H1 (cell line): ENCODE measurements around the gene WDFY3. TPM values are rescaled to one million over a fixed set of nuclear protein-coding genes. Genes with fewer than 3 reads are reported as not detected.

ENCODE experiments used
- ASH2L ChIP-seq: fragments of 200-600, 300-600 bp; sonication (generic); IDR thresholded peaks from one replicate; pipeline ENCODE4 v1.7.1; 2017; ENCODE audit warnings: low read length
- ATF2 ChIP-seq: IDR thresholded peaks from 2 replicates; pipeline ENCODE4 v1.6.1; 2012; ENCODE audit warnings: low read length, inconsistent platforms
- CHD2 ChIP-seq: IDR thresholded peaks from 2 replicates; pipeline ENCODE4 v1.6.1; 2012; ENCODE audit warnings: low read length, improper control_type of control experiment
- CREB1 ChIP-seq: IDR thresholded peaks from 2 replicates; pipeline ENCODE4 v1.6.1; 2012; ENCODE audit warnings: inconsistent platforms
- HDAC2 ChIP-seq, 2 experiments: fragments of 300-600 bp in 1 of 2; sonication (generic) in 1 of 2; IDR thresholded peaks; 2 replicates each; pipeline ENCODE4 v1.6.1; 2011 to 2012; ENCODE audit warnings: low read depth in 2 of 2, low read length in 2 of 2, mild to moderate bottlenecking in 2 of 2, moderate library complexity in 2 of 2, borderline replicate concordance in 1 of 2, inconsistent platforms in 1 of 2
- HDAC6 ChIP-seq: IDR thresholded peaks from one replicate; pipeline ENCODE4 v1.7.1; 2012; ENCODE audit warnings: low read depth, mild to moderate bottlenecking, inconsistent platforms, low read length, moderate library complexity
- JUND ChIP-seq: IDR thresholded peaks from 2 replicates; pipeline ENCODE4 v1.6.1; 2011; ENCODE audit warnings: mild to moderate bottlenecking, improper control_type of control experiment, low read length
- POLR2A ChIP-seq, 2 experiments: IDR thresholded peaks; 1 replicate in 1 of 2; 2 replicates in 1 of 2; pipeline ENCODE4 v1.6.1; 2011; ENCODE audit warnings: low read depth in 2 of 2, low read length in 2 of 2, mild to moderate bottlenecking in 2 of 2; ENCODE audit errors: control extremely low read depth in 1 of 2
- RAD21 ChIP-seq, 2 experiments: IDR thresholded peaks in 1 of 2; conservative IDR thresholded peaks in 1 of 2; 2 replicates each; pipeline ENCODE4 v1.6.1; 2011; ENCODE audit warnings: low read depth in 2 of 2, low read length in 2 of 2, improper control_type of control experiment in 1 of 2, inconsistent platforms in 1 of 2, mild to moderate bottlenecking in 1 of 2, moderate library complexity in 1 of 2
- RBBP5 ChIP-seq: IDR thresholded peaks from 2 replicates; pipeline ENCODE4 v1.7.1; 2012; ENCODE audit warnings: low read depth, mild to moderate bottlenecking, inconsistent platforms, low read length, moderate library complexity, borderline replicate concordance
- SIRT6 ChIP-seq: IDR thresholded peaks from one replicate; pipeline ENCODE4 v1.7.1; 2012; ENCODE audit warnings: low read length, inconsistent platforms
- SIX5 ChIP-seq: IDR thresholded peaks from 2 replicates; pipeline ENCODE4 v1.6.1; 2011; ENCODE audit warnings: mild to moderate bottlenecking, low read depth, low read length
- TAF7 ChIP-seq: optimal IDR thresholded peaks from 2 replicates; pipeline ENCODE3; 2011; ENCODE audit warnings: low read depth, mild to moderate bottlenecking, inconsistent platforms, low read length, moderate library complexity, borderline replicate concordance
- TCF12 ChIP-seq: IDR thresholded peaks from 2 replicates; pipeline ENCODE4 v1.6.1; 2011; ENCODE audit warnings: low read depth, mild to moderate bottlenecking, low read length
- YY1 ChIP-seq: IDR thresholded peaks from 2 replicates; pipeline ENCODE4 v1.6.1; 2011; ENCODE audit warnings: low read depth, mild to moderate bottlenecking, low read length
- polyA plus RNA-seq, 7 experiments: library from polyadenylated mRNA; depleted of rRNA in 3 of 7; stranded (reverse) in 5 of 7; unstranded in 2 of 7; fragments of >200 nt in 5 of 7; fragments of 200-250 nt in 2 of 7; gene quantifications; 1 replicate in 5 of 7; 2 replicates in 1 of 7; 4 replicates in 1 of 7; pipeline versions ENCODE4 v1.2.1 to v1.2.3, GENCODE V29; 2011 to 2013; ENCODE audit warnings: missing spikeins in 2 of 7, mixed read lengths in 2 of 7
- total RNA-seq: library from RNA; stranded (reverse); fragmentation: NEBNext Ultra II Directional; extraction: Animal tissue kit (Norgen Biotek cat#: 25700); gene quantifications from 2 replicates; pipeline ENCODE4 v1.2.1, GENCODE V29; 2021
- TF ChIP-seq, protein P1 (sequence below): IDR thresholded peaks from 2 replicates; pipeline ENCODE4 v1.6.1; 2011; ENCODE audit warnings: low read depth, mild to moderate bottlenecking, low read length; ENCODE audit not compliant: insufficient read depth

WDFY3 gene
- total and polyA plus RNA-seq, 2 of the 8 experiments (the other 6 are each of a cell fraction or from before 2014, with no cell fraction given), result 25.6 to 62.4 TPM

DNA sequence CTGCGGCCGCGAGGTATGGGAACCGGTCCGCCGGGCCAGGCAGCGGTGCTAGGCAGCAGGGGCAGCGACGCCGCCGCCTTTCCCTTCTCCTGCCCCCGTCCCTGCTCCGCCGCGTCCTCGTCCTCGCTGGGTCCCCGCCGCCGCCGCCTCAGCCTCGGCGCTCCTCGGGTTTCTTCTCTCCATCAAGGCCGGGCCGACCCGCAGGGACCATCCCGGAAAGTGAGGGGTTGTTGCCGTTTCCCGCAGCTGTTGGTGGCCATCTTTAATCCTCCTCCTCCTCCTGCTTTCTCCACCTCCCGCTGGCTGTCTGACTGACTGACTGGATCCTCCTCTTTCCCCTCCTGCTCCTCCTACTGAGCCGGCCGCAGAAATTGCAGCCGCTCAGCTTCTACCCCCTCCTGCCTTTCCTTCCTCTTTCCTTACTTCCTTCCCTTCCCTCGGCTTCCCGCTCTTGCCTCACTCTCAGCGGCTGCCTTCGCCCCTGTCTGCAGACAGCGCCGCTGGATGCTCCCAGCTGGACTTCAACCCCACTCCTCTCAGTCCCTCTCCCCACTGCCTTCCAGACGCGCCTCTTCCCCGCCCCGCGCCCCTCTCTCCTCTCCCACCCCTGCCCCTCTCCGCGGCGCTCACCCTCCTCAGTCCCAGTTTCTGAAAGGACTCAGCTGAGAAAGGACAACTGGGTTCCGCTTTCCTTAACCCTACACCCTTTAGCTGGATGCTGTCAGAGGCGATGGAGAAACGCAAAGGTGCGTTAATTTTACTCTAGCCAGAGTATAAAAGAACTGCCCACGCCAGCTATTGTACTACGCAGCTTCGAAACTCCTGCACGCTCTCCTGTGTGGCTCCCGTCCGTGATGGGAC, at the start of gene WDFY3 (continued):
- TF ChIP-seq, protein P1, sequence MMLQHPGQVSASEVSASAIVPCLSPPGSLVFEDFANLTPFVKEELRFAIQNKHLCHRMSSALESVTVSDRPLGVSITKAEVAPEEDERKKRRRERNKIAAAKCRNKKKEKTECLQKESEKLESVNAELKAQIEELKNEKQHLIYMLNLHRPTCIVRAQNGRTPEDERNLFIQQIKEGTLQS, result no peak
- TF ChIP-seq SIX5, result no peak
- peak; percentile 93 for TF ChIP-seq ASH2L
- peak; percentile 94 for TF ChIP-seq YY1
- no peak; a peak in 1 of 4 replicates for TF ChIP-seq RAD21 (IDR thresholded peaks at IDR 0.05 in 1 of 2, conservative IDR thresholded peaks at IDR 0.05 in 1 of 2; ENCODE audit: low read depth in 2 of 2, low read length in 2 of 2)
- peak; percentile 79; a peak in 2 of 3 replicates for TF ChIP-seq POLR2A (IDR thresholded peaks at IDR 0.05; ENCODE audit: control extremely low read depth in 1 of 2, low read depth in 2 of 2, low read length in 2 of 2)
- TF ChIP-seq CREB1, result no peak
- TF ChIP-seq SIRT6, result no peak
- TF ChIP-seq HDAC2 (IDR thresholded peaks at IDR 0.05; ENCODE audit: borderline replicate concordance in 1 of 2, low read depth in 2 of 2, low read length in 2 of 2), result peak in 1 of 2 experiments; percentile 34; a peak in 2 of 4 replicates
- no peak for TF ChIP-seq ATF2
- no peak for TF ChIP-seq HDAC6
- peak; percentile 28 for TF ChIP-seq TAF7
- no peak for TF ChIP-seq CHD2
- no peak for TF ChIP-seq JUND
- peak; percentile 80 for TF ChIP-seq RBBP5
- TF ChIP-seq TCF12, result no peak
